Measurements from ENCODE around the gene WDR46.
"Not testable (repeated sequence)": the region's sequence is repeated elsewhere in the genome, so short reads cannot be mapped to it uniquely, and the experiment has no call there.

Gene WDR46

DNA sequence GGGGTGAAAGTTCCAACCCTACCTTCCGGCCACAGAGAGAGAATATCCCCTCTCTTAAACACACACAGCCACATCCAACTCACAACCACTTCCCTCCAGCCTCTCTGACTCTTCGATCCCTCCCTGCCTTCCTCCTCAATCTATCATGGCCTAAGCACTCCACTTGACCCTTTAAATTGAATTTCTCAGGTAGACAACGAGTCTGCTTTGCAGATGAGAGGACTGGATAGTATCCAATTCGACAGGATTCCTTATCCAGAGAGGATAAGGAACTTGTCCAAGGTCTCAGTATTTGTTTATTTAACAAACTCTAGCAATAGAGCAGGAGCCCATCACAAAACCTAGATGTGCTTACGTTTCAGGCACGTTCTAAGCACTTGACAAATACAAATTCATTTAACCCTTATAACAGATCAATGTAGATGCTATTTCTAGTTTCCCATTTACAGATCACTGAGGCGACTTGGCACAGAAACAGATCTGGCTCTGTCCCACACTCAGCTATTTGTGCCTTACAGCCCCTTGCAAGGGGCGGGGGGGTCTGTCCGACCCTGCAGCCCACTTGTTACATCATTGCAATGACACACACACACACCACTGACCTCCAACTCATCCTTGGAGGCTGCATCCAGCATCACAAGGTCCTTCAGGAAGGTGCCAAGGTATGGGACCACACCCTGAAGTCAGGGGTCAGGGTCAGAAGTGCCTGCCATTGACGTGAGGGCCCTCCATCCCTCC lies 5.2 kb upstream of the WDR46 start:
- TF ChIP-seq CTCF (conservative IDR thresholded peaks at IDR 0.05; ENCODE audit: low read length) = no peak
- H3K4me3 ChIP-seq (ENCODE audit: low read length) = no peak overlapping the region
- DNase-seq (ENCODE audit: low read depth) = no peak

- TF ChIP-seq CTCF (conservative IDR thresholded peaks at IDR 0.05; ENCODE audit: low read length) = no peak
- DNase-seq (ENCODE audit: low read depth) = no peak
- H3K4me3 ChIP-seq (ENCODE audit: low read length) = no peak overlapping the region
These were observed 4.1 kb upstream of the WDR46 start for GRCh38 chr6:33292996-33293682.

GRCh38 chr6:33290459-33290858 lies 1.4 kb upstream of the WDR46 start:
- no peak for DNase-seq (ENCODE audit: low read depth)
- no peak for TF ChIP-seq CTCF (conservative IDR thresholded peaks at IDR 0.05; ENCODE audit: low read length)
- peak overlapping the region; percentile 96 for H3K4me3 ChIP-seq (ENCODE audit: low read length)

DNA sequence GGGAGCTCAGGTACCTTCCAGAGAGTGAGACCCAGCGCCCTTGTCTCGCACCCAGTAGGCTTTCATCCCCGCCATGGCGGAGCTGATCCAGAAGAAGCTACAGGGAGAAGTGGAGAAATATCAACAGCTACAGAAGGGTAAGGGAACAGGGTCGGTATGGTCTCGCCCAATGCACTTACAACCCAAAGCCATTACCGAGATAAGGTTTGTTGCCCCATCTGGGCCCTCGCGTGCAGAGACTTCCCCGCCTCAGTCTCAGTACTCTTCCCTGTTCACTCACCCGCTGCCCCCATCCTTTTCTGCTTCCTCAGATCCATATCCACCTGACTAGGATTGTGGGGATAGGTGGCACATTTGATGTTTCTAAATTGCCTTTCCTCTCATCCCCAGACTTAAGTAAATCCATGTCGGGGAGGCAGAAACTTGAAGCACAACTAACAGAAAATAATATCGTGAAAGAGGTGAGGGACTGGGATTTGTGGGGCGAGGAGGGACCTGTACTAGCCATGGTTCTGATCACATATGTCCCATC lies 811 bp upstream of the WDR46 start:
- no peak for DNase-seq (ENCODE audit: low read depth)
- H3K4me3 ChIP-seq (ENCODE audit: low read length) = peak overlapping the region; percentile 96
- no peak for TF ChIP-seq CTCF (conservative IDR thresholded peaks at IDR 0.05; ENCODE audit: low read length)

DNA sequence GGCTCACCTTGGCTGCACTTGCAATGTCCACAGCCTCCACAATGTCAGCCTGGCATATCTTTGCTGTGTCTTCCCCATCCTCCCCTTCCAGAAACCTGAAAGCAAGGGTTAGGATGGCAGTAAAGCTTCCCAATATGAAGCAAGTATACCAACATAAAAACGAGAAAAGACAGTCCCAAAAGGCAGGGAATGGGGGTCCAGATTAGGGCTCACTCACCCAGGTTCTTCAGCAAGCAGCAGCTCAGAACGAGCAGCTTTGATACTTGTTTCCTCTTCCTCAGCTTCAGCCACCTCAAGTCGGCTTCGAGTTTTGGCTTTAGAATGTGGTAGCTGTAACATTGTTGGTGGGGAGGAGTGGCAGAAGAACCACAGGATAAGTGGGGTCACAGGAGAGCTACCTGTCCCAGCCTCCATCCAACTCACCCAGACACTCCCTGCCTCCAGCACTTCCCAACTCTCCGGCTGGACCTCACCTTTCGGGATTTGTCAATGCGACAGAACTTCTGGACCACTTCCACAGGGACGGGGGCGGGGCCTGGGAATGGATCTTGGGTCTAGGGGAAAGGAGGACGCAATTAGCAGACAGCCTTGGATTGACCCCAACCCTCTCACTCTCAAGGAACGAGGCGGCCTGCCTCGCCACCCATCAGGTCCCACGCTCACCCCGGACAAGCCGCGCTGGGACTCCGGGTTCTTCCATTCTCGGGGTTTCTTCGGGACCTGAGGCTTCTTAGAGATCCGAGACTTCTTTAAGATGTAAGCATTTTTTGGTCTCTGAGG lies 708 bp downstream of the WDR46 start:
- DNase-seq (ENCODE audit: low read depth) = no peak
- TF ChIP-seq CTCF (conservative IDR thresholded peaks at IDR 0.05; ENCODE audit: low read length) = no peak
- H3K4me3 ChIP-seq (ENCODE audit: low read length) = peak overlapping the region; percentile 96

DNA sequence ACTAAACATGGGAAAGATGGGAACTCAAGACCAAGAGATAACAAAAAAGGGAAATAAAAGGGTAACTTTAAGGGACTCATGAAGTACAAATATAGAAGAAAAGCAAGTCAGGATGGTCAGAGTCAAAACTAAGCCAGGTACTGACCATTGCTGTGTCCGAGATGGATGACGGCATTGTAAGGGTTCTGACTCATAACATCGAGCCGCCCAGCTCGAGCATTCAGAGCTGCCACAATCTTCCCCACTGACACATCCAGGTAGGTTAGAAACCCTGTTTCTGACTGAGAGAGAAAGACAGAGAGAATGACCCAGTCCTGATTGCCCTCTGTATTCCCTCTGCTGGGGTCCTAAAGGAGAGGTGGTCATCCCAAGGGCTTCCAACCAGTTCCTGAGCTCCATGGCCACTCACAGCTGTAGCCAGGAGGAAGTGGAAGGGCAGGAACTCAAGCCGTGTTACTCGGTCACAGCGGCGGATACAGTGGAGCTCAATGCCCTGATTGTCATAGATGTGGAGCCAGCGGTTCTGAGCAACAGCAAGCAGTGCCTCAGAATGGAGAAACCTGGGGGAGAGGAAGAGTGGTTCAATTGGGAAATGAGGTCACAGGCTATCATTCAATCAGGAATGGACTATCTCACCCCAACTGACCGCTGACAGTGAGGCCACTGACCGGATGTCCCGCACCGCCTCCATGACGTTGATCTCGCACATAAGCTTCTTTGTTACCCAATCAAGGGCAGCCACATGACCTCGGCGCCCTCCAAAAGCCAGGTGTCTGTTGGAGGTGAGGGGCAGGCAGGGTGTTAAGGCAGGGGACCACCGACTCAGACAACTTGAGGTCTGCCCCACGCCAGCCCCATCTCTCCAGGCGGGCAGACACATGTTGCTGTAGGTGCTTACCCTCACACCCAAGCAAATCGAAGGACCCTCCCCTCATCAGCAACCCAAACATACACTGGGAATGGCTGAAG lies 1.8 kb downstream of the WDR46 start:
- H3K4me3 ChIP-seq (ENCODE audit: low read length) = no peak overlapping the region; the same call in 1 of the 2 replicates
- no peak for TF ChIP-seq CTCF (conservative IDR thresholded peaks at IDR 0.05; ENCODE audit: low read length)
- DNase-seq (ENCODE audit: low read depth) = no peak

DNA sequence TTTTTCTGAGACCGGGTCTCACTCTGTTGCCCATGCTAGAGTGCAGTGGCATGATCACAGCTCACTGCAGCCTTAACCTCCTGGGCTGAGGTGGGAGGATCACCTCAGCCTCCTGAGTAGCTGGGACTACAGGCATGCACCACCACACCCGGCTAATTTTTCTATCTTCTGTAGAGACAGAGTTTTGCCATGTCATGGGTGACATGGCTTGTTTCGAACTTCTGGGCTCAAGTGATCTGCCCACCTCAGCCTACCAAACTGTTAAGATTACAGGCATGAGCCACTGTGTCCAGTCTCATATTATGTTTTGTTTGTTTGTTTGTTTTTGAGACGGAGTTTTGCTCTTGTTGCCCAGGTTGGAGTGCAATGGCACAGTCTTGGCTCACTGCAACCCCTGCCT lies 3.8 kb downstream of the WDR46 start:
- H3K4me3 ChIP-seq (ENCODE audit: low read length); DNase-seq (ENCODE audit: low read depth): not testable (repeated sequence)
